Subcutaneous abdominal adipose tissue (tissue), 5 donors: ENCODE data around the gene TIMM44.
"Not testable (repeated sequence)": the region's sequence is repeated elsewhere in the genome, so short reads cannot be mapped to it uniquely, and the experiment has no call there.

Source experiments
- H3K27ac ChIP-seq: one replicate; pipeline ENCODE4 v1.7.0; 2013; ENCODE audit warnings: low read depth, mild to moderate bottlenecking, inconsistent platforms, low read length, moderate library complexity
- H3K27me3 ChIP-seq, 5 donors: one replicate each; pipeline ENCODE4 v1.7.0; 2013; ENCODE audit warnings: low read length in 5 of 5, inconsistent platforms in 1 of 5; ENCODE audit not compliant: control insufficient read depth in 5 of 5, insufficient read depth in 4 of 5
- H3K36me3 ChIP-seq, 5 donors: one replicate each; pipeline ENCODE4 v1.7.0; 2013; ENCODE audit warnings: low read length in 5 of 5; ENCODE audit not compliant: control insufficient read depth in 5 of 5, insufficient read depth in 5 of 5
- H3K4me1 ChIP-seq, 5 donors: one replicate each; pipeline ENCODE4 v1.7.0; 2013; ENCODE audit warnings: low read length in 5 of 5, mild to moderate bottlenecking in 3 of 5, moderate library complexity in 1 of 5; ENCODE audit not compliant: control insufficient read depth in 5 of 5, insufficient read depth in 5 of 5
- H3K4me3 ChIP-seq, 5 donors: one replicate each; pipeline ENCODE4 v1.7.0; 2013; ENCODE audit warnings: low read length in 5 of 5, low read depth in 1 of 5
- H3K9ac ChIP-seq, 5 donors: one replicate each; pipeline ENCODE4 v1.7.0; 2013; ENCODE audit warnings: low read length in 5 of 5, mild to moderate bottlenecking in 4 of 5, moderate library complexity in 3 of 5
- H3K9me3 ChIP-seq, 5 donors: one replicate each; pipeline ENCODE4 v1.7.0; 2013; ENCODE audit warnings: low read length in 5 of 5; ENCODE audit not compliant: control insufficient read depth in 5 of 5
- donor health status: healthy.
- donor health status: healthy.
- donor health status: healthy.
- donor health status: healthy.
- donor health status: healthy.

TIMM44 gene

GRCh38 chr19:7968008-7968795 is 24.7 kb upstream of the TIMM44 start:
- H3K4me1 ChIP-seq = no peaks in the 10 kb centered on the region
- H3K27me3 ChIP-seq = no peaks in the 10 kb centered on the region
- H3K27ac ChIP-seq = no peak overlapping the region
- no peak overlapping the region for H3K4me3 ChIP-seq
- H3K9me3 ChIP-seq = no peaks in the 10 kb centered on the region
- H3K9ac ChIP-seq = peak overlapping the region in 1 of 5 donors; percentile 19
- H3K36me3 ChIP-seq = peaks cover under 1 to 87% (median 75%) of the 10 kb centered on the region in 5 donors

GRCh38 chr19:7965921-7966665 is 22.6 kb upstream of the TIMM44 start:
- no peak overlapping the region for H3K9ac ChIP-seq
- no peak overlapping the region for H3K27ac ChIP-seq
- H3K36me3 ChIP-seq = peaks cover 4 to 88% (median 81%) of the 10 kb centered on the region in 5 donors
- H3K4me3 ChIP-seq = no peak overlapping the region
- H3K27me3 ChIP-seq = no peaks in the 10 kb centered on the region
- no peaks in the 10 kb centered on the region for H3K9me3 ChIP-seq
- no peaks in the 10 kb centered on the region for H3K4me1 ChIP-seq

- Histone ChIP-seq H3K4me1 (no peaks in the 10 kb centered on the region), H3K9ac (no peak overlapping the region), H3K27me3 (no peaks in the 10 kb centered on the region), H3K9me3 (no peaks in the 10 kb centered on the region), H3K27ac (no peak overlapping the region), H3K4me3 (no peak overlapping the region), H3K36me3 (peaks cover 4 to 93% (median 83%) of the 10 kb centered on the region in 5 donors)
These were observed 21.9 kb upstream of the TIMM44 start for GRCh38 chr19:7965259-7965841.

DNA sequence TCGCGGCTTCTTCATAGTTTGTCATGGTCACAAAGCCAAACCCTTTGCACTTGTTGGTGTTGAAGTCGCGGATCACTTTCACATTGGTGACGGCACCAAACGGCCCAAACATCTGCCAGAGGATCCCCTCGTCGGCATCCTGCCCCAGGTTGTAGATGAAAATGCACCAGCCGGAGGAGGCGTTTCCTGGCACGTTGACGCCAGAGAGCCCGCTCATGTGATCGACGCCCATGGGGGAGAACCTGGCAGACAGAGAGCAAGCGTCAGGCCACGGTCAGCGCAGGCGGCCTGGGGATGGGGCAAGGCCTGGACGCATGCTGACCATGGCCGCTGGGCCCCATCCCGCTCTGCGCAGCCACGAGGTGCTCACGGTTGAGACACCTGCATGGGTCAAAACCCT is 20.1 kb upstream of the TIMM44 start:
- Histone ChIP-seq H3K4me3 (no peak overlapping the region), H3K9ac (no peak overlapping the region), H3K4me1 (no peaks in the 10 kb centered on the region), H3K27me3 (no peaks in the 10 kb centered on the region), H3K27ac (no peak overlapping the region), H3K36me3 (peaks cover 4 to 88% (median 78%) of the 10 kb centered on the region in 5 donors), H3K9me3 (no peaks in the 10 kb centered on the region)

DNA sequence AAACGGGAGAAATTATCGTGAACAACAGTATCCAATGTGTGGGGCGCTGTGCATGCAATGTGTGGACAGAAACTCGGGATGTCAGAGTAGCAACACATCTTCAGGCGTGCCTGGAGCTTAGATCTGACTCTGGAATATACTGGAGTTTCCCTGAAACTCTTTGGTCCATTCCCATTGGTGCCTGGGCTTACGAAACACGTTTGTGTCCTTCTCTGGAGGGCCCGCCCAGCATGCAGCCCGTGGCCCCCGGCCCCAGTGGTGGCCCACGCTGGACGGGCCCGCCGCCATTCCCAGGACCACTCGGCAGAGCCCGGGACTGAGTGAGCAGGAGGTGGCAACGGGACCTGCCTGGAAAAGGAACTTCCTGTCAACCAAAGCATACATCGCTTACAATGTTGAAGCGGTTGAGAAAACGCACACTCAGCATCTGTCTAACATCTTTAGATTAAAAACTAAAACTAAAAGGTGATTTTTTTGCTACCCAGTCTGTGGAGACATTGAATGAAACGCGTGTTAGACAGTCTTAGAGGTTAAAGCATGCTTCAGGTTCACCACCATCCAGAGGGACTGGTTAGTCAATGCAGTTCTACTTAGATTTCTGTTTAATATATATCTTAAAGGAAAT is 19.3 kb upstream of the TIMM44 start:
- no peak overlapping the region for H3K4me3 ChIP-seq
- H3K9ac ChIP-seq = no peak overlapping the region
- H3K36me3 ChIP-seq = peaks cover 4 to 83% (median 76%) of the 10 kb centered on the region in 5 donors

DNA sequence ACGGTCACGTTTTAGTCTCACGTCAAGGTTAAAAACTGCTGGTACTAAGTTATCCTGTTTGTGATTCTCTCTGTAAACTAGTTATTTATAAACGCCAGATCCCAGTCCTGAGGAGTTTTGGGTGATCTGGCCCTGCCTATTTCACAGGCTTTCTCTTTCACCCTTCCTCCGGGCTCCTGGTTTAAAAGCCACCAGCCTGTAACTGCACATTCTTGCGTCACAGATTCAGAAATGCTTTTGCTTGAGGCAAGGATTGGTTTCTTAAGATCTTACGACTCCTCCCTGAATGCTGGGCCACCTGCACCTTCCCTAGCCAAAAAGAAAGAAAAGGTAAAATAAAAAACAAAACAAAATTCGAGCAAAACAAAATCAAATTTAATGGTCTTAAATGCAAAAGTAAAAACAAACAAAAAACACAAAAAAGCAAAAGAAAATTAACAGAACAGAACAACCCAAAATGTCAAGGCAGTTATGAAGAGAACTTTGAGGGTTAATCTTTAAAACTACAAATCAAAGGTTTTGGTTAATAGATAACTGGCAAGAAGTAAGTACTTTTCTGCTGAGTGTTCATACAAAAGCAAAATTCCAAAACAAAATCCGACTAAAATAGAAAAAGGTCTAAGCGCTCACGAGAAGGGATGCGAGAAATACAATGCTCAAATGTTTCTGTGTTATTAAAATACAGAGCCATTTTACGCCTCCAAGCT is 18.6 kb upstream of the TIMM44 start:
- no peak overlapping the region for H3K9ac ChIP-seq
- no peaks in the 10 kb centered on the region for H3K27me3 ChIP-seq
- H3K9me3 ChIP-seq = no peaks in the 10 kb centered on the region
- no peak overlapping the region for H3K27ac ChIP-seq
- H3K4me3 ChIP-seq = no peak overlapping the region
- peaks cover 4 to 80% (median 69%) of the 10 kb centered on the region in 5 donors for H3K36me3 ChIP-seq
- H3K4me1 ChIP-seq = no peaks in the 10 kb centered on the region

More for the DNA sequence above, 19.3 kb upstream of the TIMM44 start:
- H3K27me3 ChIP-seq = no peaks in the 10 kb centered on the region
- no peak overlapping the region for H3K27ac ChIP-seq
- no peaks in the 10 kb centered on the region for H3K9me3 ChIP-seq
- H3K4me1 ChIP-seq = no peaks in the 10 kb centered on the region

DNA sequence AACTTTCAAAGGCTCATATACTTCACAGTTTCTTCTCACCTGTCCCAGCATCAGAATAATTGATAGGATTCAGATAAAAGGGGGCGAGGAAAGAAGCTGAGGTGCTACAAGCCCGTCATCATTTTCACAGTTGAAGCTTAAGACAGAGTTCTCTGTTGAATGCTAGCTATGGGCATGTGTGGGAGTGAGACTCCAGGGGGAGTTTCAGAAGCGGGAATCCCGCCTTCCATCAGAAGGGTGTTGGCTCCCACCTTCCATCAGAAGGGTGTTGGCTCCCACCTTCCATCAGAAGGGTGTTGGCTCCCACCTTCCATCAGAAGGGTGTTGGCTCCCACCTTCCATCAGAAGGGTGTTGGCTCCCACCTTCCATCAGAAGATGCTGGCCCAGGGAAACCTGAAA is 17.6 kb upstream of the TIMM44 start:
- H3K36me3 ChIP-seq = peaks cover 4 to 70% (median 59%) of the 10 kb centered on the region in 5 donors
- H3K4me3 ChIP-seq, H3K27ac ChIP-seq: not testable (repeated sequence)

DNA sequence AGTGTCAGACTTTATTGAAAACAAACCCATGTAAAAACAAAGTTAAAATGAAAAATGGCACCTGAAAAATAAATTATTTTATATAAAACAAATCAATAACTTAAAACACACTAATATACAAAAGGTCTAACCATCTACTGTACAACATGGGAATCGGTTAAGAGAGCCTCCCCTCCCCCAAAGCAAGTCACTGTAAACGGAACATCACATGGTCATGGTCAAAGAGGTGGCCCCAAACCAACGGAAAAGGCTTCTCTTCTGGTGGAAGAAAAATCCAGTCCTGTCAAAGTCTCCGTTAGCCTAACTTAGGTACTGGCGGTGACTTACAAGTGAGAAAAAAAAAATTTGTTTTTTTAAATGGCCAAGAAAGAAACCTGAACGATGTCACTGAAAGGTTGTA is 15.7 kb upstream of the TIMM44 start:
- H3K27me3 ChIP-seq = no peaks in the 10 kb centered on the region
- no peaks in the 10 kb centered on the region for H3K4me1 ChIP-seq
- H3K9me3 ChIP-seq = no peaks in the 10 kb centered on the region
- no peak overlapping the region for H3K9ac ChIP-seq
- peaks cover 4 to 51% (median 41%) of the 10 kb centered on the region in 5 donors for H3K36me3 ChIP-seq
- H3K27ac ChIP-seq = no peak overlapping the region
- no peak overlapping the region for H3K4me3 ChIP-seq

More for the DNA sequence above, 17.6 kb upstream of the TIMM44 start:
- not testable (repeated sequence) for H3K27me3 ChIP-seq, H3K9ac ChIP-seq, H3K4me1 ChIP-seq, H3K9me3 ChIP-seq

DNA sequence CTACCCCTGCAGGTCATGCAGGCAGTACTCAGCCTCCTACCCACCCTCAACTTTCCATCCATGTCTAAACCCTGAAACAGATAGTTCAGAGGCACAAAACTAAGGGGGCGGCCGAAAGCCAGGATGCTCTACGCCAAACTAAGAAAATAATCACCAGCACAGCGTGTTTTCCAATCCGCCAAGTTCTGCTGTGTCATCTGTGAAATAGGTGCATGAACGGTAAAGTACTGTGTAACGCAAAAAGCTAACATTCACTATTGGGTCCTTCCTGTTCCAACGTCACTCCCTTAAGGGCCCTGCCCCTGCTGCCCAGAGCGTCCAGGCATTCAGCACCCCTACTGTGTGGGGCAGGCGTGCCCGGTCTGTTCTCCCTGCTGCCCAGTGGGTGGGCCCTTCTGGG is 12.2 kb upstream of the TIMM44 start:
- no peak overlapping the region for H3K9ac ChIP-seq
- peaks cover 0 to 19% (median 11%) of the 10 kb centered on the region in 5 donors for H3K4me1 ChIP-seq
- H3K36me3 ChIP-seq = peaks cover 0 to 17% (median 6%) of the 10 kb centered on the region in 5 donors
- no peak overlapping the region for H3K4me3 ChIP-seq
- H3K9me3 ChIP-seq = no peaks in the 10 kb centered on the region
- no peak overlapping the region for H3K27ac ChIP-seq
- H3K27me3 ChIP-seq = no peaks in the 10 kb centered on the region
